SK-N-SH treated with all-trans-retinoic acid at 6 μM for 48 hours (cell line): ENCODE measurements around the gene UBE2Q2.
"Not testable (repeated sequence)": the region's sequence is repeated elsewhere in the genome, so short reads cannot be mapped to it uniquely, and the experiment has no call there.

Experiments used
- ARNTL ChIP-seq: fragments of 450-650 bp; formaldehyde crosslinking; IDR thresholded peaks from 2 replicates; pipeline ENCODE4 v1.5.0; 2020; ENCODE audit warnings: low read depth, mild to moderate bottlenecking, moderate library complexity, borderline replicate concordance
- CREB5 ChIP-seq: fragments of 250-450 bp; sonication (Bioruptor Pico); IDR thresholded peaks from 2 replicates; pipeline ENCODE4 v1.5.1; 2020; ENCODE audit warnings: low read depth, mild to moderate bottlenecking, moderate library complexity
- ESRRG ChIP-seq: fragments of 250-450 bp; sonication (Bioruptor Pico); IDR thresholded peaks from 2 replicates; pipeline ENCODE4 v1.6.1; 2021; ENCODE audit warnings: mild to moderate bottlenecking
- ISL1 ChIP-seq: fragments of 250-450 bp; sonication (Bioruptor Pico); IDR thresholded peaks from 2 replicates; pipeline ENCODE4 v2.1.2; 2022; ENCODE audit warnings: mild to moderate bottlenecking, moderate library complexity
- PATZ1 ChIP-seq: fragments of 250-450 bp; sonication (Bioruptor Pico); IDR thresholded peaks from 2 replicates; pipeline ENCODE4 v1.8.0; 2020; ENCODE audit warnings: mild to moderate bottlenecking, moderate library complexity, borderline replicate concordance
- PPARA ChIP-seq: fragments of 250-450 bp; sonication (Bioruptor Pico); IDR thresholded peaks from 2 replicates; pipeline ENCODE4 v1.5.0; 2020; ENCODE audit warnings: mild to moderate bottlenecking, borderline replicate concordance
- RARB ChIP-seq: fragments of 250-450 bp; sonication (Bioruptor Pico); IDR thresholded peaks from 2 replicates; pipeline ENCODE4 v1.8.0; 2021; ENCODE audit warnings: mild to moderate bottlenecking, moderate library complexity
- TOX ChIP-seq: fragments of 250-450 bp; sonication (Bioruptor Pico); IDR thresholded peaks from 2 replicates; pipeline ENCODE4 v1.8.0; 2021; ENCODE audit warnings: mild to moderate bottlenecking, moderate library complexity, borderline replicate concordance
- ZNF70 ChIP-seq: fragments of 450-650 bp; formaldehyde crosslinking; IDR thresholded peaks from 2 replicates; pipeline ENCODE4 v1.5.0; 2020; ENCODE audit warnings: mild to moderate bottlenecking, moderate library complexity

- TF ChIP-seq ESRRG (CRISPR knock-in tag); ZNF70 (CRISPR knock-in tag); RARB (CRISPR knock-in tag); ISL1 (CRISPR knock-in tag); PATZ1 (CRISPR knock-in tag); ARNTL (CRISPR knock-in tag); CREB5 (CRISPR knock-in tag); TOX; PPARA (CRISPR knock-in tag): not testable (repeated sequence)
Measured at GRCh38 chr15:75808009-75808408, 35.2 kb upstream of the UBE2Q2 start.
